Right ventricle myocardium superior (tissue), 1 donor: ENCODE results near the gene KIF26B. TPM values are rescaled to one million over a fixed set of nuclear protein-coding genes. Genes with fewer than 3 reads are reported as not detected.
"Not testable (repeated sequence)": the region's sequence is repeated elsewhere in the genome, so short reads cannot be mapped to it uniquely, and the experiment has no call there.

Source experiments
- ATAC-seq: fragments of 200-7000 bp; cut with Tn5 transposase; one replicate; pipeline ENCODE4 v1.9.1; 2020; ENCODE audit warnings: mild to moderate bottlenecking; ENCODE audit not compliant: poor library complexity
- DNase-seq: peaks from one replicate; pipeline ENCODE4 v3.0.0-alpha.2; 2020
- intact Hi-C: fragments of 100-400 bp; cut with DNase I; formaldehyde crosslinking; loops from one replicate; pipeline ENCODE4 v1.11.2; 2022
- total RNA-seq: library from RNA; stranded (reverse); fragmentation: NEBNext Ultra II Directional; extraction: Animal tissue kit (Norgen Biotek cat#: 25700); gene quantifications from one replicate; pipeline ENCODE4 v1.2.1, GENCODE V29; 2021
- donor health status: DM: no; HTN: yes; CAD: no; lungs with severe emphysema.

Gene KIF26B
- total RNA-seq, 1 donor from 2014 or later = 2.4 TPM

DNA sequence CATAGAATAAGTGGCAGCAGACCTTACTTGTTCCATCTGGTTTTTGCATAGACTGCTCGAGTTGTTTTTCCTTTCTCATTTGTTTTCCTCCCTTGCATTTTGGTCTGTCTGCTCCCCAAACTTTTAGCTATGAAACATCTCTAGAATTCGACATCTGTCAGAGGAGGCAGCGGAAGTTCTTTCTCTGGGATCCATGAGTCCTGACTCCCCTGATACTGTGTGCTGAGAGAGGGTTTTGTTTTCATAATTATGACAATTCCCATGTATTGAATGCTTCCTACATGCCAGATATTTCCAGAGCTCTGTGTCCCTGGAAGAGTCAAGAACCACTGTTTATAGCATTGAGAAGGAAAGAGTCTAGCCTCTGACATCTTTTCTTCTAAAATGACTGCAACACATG lies 172.6 kb downstream of the KIF26B start:
- DNase-seq (no peak), ATAC-seq (no peak)
- intact Hi-C loops = no loop called here

DNA sequence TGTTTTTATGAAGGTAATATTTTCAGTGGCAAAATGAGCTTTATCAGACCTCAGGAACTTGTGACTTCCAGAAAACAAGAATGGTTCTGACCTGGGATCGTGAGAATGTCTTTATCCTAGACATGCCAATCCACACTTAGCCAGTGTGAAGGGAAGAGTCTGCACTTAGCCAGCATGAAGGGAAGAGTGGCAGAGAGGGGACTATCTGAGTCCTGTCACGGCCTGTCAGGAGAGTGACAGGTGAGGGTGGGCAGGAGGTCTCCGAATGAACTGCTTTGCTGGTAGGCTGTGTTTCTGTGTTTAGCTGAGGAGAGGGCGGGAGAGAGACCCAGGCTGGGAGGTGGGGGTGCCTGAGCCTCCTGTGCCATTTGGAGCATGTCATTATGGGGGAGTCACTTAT lies 173.1 kb downstream of the KIF26B start:
- ATAC-seq = peak; percentile 46
- intact Hi-C loops = no loop called here
- DNase-seq = no peak

DNA sequence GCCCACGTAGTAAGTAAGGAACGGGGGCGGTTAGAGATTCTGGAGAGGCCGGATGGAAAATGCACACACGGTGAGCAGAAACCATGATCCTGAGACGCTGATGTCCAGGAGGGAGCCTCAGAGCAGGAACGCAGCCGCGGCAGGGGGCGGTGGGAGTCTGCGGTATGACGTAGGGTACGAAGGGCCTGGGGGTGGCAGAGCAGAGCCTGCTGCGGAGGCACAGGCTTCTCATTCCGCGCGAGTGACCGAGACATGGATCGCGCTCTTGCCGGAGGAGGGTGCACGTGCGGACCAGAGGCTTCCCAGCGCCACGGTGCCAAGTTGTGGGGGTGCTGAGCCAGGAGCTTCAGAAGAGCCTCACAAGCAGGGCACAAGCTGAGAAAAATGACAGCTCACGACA lies 176.2 kb downstream of the KIF26B start:
- ATAC-seq = no peak
- intact Hi-C loops = no loop called here
- DNase-seq = no peak

DNA sequence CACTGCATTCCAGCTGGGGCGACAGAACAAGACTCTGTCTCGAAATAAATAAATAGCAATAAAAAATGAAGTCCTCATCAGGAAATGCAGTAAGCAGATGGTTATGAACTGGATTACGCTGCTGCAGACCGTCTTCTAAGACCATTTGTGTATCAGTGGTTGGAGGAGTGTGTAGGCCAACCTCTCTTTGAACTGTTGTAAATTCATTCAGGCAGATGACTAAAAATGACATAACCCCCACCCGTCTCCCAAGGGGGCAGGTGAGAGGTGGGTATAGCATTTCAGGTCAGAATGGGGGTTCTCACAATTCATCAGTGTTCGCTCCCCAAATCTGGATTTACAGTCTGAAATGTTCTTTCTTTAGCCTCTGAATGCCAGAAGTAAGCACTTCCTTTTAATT lies 177.3 kb downstream of the KIF26B start:
- ATAC-seq (no peak), DNase-seq (no peak)
- intact Hi-C loops = no loop called here

DNA sequence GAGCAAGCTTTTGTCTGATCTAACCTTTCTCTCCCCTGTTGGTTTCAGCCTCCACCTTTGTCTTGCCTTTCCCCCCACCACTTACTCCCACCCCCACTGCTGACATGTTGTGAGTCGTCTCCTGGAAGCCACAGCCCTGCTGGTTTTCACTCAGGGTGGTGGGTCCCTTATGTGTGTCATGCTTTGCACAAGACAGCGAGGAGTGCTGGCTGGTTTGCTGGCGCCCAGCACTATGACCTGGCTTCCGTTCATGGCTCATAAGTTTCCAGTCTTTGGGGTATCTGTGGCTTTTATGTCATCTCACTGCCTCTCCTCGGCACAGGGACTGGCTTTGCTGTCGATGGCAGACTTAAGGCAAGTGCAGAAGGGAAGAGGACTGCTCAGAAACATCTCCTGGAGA lies 177.7 kb downstream of the KIF26B start:
- no peak for ATAC-seq
- intact Hi-C loops = no loop called here
- no peak for DNase-seq

DNA sequence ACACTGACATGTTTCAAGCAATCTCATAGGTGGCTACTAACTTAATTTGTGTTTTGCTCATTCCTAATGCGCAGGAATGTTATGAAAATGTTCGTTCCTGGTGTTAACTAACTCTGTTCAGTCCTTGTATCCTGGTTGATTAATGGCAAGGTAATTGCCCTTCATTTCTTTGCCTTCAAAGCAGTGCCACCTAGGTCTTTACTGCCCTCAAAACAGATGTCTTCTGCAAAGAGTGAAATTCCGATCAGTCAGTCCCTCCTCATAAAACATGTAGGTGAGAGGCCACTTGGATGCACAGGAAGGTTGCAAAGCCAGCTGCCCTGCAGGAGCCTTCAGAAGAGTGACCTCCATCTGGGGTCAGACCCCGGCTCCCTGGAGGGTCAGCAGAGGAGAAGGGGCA lies 179.4 kb downstream of the KIF26B start:
- ATAC-seq (no peak), DNase-seq (no peak)
- intact Hi-C loops = no loop called here

DNA sequence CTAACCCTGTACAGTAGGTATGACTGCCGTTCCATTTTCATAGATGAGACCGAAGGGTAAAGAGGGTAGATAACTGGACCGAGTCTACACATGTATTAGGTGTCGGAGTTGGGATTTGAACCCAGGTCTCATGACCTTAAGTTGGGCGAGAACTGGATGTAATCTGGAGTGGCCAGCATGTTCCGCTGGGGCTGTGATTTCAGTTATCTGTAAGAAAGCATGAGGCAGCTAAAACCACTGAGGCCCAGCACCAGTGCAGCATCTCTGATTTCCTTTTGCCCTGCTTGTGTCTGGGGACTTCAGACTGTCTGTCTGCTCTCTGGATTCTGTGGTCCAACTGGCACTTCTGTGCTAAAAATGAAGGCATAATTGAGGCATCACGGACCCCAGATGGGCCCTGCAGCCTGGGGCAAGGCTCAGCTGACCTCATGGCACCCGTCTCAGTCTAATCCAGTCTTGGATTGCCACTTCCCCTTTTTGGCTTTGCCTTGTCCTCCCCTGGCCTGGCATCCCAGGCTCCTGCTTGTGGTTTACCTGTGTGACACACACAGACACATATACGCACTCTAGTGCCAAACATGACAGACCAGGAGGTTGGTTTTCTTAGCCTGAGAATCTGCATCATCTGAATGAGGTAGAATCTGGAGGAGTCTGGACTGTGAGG lies 180.2 kb downstream of the KIF26B start:
- intact Hi-C loops = no loop called here

DNA sequence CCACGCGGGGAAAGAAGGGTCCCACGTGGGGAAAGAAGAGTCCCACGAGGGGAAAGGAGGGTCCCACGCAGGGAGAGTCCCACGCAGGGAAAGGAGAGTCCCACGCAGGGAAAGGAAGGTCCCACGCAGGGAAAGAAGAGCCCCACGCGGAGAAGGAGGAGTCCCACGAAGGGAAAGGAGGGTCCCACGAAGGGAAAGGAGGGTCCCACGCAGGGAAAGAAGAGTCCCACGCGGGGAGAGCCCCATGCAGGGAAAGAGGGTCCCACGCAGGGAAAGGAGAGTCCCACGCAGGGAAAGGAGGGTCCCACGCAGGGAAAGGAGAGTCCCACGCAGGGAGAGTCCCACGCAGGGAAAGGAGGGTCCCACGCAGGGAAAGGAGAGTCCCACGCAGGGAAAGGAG lies 180.9 kb downstream of the KIF26B start:
- DNase-seq, ATAC-seq, intact Hi-C loops: not testable (repeated sequence)

More for the DNA sequence above, 180.2 kb downstream of the KIF26B start:
- DNase-seq (no peak), ATAC-seq (no peak)

DNA sequence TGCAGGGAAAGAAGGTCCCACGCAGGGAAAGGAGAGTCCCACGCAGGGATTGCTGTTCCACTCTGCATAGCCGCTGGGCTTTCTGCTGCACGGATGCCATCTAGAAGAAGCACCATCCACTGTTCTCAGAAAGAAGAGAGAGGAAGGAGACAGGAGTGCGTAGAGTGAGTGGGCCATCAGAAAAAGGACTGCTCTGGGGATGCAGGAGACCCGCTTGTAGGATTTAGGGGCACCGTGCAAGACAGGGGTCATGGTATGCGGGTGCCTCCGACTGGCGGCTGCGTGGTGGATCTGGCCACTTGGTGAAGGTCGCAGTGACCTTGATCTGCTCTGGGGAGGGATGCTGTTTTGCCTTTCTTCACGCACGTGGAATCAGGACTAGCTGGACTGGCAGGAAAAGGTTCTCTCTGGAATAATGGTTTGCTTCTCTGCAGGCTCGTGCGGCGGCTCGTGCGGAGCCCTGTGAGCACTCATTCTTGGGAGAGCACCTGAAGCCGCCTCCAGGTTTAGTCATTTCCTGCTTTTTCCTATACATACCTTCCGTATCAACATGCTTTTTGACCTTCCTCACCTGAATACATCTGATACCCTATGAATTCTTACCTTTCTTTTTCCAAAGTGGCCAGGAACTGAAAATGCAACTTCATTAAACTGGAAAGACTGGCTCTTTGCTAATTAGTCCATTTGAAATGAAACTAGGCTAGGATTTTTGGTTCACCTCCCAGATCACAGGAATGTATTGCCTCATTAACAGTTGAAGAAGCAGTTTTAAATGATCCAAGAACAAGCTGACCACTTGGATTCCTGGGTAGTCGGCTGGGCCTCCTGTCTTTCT lies 181.6 kb downstream of the KIF26B start:
- DNase-seq (no peak), ATAC-seq (no peak)
- intact Hi-C loops = no loop called here

DNA sequence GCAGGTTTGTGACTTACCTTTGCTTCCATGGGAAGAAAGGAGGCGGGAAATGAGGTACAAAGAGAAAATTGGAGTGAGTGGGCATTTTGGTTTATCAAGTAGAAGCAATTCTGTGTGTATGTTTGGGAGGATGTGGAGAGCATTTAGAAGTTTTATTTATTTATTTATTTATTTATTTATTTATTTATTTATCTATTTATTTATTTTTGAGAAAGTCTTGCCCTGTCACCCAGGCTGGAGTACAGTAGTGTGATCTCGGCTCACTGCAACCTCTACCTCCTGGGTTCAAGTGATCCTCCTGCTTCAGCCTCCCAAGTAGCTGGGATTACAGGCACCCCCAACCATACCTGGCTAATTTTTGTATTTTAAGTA lies 182.2 kb downstream of the KIF26B start:
- ATAC-seq, intact Hi-C loops, DNase-seq: not testable (repeated sequence)

DNA sequence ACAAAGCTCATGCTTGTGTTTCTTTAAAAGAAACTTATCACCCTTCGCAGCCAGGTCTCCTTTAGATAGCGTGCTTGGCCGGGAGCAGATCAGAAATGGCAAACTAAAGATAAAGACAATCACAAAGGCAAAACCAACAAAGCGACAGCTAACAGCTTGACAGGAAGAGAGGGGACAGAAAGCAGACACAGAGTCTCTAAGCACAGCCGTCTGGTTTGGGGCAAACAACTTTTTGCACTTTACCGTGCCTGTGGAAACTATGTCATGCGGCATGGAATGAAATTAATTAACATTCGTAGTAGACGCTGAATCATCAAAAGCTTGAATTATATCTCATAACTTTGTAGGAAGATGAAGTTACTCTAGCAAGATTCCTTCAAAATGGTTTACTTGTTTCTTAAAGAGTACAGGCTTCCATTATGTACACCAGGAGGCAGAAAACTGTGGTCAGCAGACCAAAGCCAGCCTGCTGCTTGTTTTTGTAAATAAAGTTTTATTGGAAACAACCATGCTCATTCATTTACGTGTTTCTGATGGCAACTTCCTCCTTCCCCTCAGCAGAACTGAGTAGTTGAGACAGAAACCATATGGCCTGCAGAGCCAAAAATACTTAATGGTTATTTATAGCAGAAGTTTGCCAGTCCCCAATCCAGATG lies 183.2 kb downstream of the KIF26B start:
- intact Hi-C loops = no loop called here
- no peak for DNase-seq
- ATAC-seq = peak; percentile 87

DNA sequence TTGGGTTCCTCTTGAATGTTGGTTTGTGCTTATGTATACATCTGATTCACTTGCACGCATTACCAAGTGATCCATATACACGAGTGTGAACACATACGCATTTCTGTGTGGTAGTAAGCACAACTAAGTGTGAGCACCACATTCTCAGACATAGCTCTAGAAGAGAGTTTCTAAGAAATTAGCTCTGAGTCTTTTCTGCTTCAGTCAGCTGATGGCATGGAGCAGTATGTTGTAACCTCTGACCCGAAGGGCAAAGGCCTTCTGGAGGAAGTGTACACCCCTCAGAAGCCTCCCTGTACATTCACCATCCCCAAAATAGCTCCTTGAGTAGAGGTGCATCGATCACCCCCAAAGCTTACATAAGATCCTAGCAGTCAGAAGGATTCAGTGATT lies 183.7 kb downstream of the KIF26B start:
- intact Hi-C loops = no loop called here
- DNase-seq (no peak), ATAC-seq (no peak)

DNA sequence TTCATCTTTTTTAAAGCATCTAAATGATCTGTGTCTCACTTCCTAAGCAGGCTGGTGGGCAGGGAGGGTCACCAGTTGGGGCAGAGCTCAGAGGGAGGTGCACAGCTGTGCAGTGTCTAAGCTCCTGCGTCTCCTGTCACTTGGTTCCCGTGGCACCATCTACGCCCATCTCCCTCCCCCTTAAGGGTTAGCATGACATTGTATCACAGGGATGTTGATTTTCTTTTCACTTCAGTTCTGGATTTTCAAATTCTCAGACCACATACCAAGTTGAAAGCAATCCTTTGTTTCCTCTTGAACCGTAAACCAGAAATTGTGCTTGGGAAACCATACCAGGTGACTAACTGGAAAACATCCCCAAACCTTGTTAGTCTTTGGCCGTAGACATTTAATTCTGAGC lies 187.0 kb downstream of the KIF26B start:
- no peak for ATAC-seq
- intact Hi-C loops = no loop called here
- DNase-seq = no peak

DNA sequence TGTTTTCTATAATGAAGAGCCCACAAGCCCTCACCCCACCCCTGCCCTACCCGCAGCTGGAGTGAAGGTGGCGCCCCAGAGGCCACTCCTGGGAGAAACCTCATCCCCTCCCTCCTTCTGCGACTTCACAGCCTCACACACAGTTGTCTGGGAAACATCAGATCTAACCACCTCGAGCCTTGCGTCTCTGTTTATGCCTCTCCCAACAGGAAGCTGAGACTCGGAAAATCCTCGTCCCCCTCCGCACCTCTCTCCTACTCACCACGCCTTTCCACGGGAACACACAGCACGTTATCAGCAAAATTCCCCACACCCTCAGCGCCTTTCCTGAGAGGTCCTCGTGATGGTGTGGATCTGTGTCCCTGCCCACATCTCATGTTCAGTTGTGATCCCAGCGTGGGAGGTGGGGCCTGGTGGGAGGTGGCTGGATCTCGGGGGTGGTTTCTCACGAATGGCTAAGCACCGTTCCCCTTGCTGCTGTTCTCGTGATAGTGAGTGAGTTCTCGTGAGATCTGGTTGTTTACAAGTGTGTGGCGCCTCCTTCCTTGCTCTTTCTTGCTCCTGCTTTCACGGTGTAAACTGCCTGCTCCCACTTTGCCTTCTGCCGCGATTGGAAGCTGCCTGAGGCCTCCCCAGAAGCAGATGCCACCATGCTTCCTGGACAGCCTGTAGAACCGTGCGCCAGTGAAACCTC lies 190.6 kb downstream of the KIF26B start:
- DNase-seq (no peak), ATAC-seq (no peak)
- intact Hi-C loops = no loop called here

DNA sequence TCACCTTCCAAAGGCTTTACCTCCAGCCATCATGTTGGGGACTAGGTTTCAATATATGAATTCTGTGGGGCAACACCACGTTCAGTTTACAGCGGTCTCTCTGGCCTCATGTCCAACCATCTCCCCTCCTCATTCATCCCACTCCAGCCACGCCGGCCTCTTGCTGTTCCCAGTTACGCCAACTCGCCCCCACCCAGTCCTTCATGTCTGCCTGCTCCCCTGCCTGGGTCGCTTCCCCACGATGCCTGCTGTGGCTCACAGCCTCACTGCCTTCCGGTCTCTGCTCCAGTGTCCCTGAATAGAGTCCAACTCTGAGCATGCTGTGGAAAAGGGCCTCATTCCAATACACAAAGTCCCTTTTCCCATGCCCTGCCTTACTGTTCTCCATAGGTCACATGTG lies 193.8 kb downstream of the KIF26B start:
- ATAC-seq = no peak
- DNase-seq = no peak
- intact Hi-C loops = no loop called here

DNA sequence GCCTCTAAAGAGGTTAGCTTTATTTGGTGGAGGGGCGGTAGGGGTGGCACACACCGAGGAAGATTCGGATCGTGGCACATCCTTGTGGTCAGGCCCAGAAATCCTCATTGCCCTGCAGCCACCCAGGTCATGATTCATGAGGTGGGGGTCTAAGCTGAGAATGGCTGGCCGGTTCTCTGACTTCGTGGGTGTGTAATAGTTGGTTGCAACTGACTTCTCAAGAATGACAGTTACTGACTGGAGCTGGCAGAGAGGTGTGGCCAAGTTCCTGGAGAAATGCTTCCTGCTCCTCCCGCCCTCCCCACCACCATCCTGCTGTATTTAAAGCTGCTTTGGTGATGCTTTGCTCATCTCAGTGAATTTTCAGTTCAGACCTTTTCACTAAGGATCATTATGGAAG lies 198.6 kb downstream of the KIF26B start:
- ATAC-seq (no peak), DNase-seq (no peak)
- intact Hi-C loops = no loop called here

DNA sequence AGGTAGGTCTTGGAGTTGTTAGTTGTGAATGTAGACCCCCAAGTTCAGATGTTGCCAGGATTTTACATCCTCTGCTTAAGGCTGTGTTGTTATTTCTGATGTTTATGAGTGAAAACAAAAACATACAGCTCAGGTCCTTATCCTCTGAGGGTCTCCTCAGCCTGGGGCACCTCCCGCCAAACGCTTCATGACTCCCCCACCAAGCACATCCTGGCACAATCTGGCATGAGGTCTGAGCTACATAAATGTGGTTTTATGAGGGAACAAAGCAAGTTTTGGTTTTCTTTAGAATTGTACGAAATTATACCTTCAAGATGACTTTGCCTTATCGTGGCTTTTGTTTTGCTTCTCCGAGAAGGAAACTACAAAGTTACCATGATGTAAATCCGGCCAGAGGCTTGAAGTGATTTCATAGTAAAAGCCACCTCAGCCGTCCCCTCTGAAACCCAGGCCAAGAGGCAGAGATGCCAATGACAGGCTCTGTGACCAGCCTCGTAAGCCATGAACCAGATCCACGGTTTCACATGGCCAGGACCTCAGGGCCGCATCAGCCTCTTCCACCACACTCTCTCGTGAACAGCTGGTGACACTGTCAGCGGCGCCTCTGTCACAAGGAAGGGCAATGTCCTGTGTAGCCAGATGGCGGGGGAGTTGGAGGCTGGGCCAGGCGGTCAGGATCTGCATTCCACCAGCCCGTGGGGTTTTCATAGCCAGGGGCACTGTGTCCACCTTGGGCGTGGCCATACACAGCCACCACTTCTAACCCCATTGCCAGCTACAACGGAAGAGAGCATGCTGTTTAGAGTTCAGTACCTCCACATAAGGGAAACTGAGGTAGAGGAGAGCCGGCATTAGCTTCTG lies 199.4 kb downstream of the KIF26B start:
- intact Hi-C loops = no loop called here

DNA sequence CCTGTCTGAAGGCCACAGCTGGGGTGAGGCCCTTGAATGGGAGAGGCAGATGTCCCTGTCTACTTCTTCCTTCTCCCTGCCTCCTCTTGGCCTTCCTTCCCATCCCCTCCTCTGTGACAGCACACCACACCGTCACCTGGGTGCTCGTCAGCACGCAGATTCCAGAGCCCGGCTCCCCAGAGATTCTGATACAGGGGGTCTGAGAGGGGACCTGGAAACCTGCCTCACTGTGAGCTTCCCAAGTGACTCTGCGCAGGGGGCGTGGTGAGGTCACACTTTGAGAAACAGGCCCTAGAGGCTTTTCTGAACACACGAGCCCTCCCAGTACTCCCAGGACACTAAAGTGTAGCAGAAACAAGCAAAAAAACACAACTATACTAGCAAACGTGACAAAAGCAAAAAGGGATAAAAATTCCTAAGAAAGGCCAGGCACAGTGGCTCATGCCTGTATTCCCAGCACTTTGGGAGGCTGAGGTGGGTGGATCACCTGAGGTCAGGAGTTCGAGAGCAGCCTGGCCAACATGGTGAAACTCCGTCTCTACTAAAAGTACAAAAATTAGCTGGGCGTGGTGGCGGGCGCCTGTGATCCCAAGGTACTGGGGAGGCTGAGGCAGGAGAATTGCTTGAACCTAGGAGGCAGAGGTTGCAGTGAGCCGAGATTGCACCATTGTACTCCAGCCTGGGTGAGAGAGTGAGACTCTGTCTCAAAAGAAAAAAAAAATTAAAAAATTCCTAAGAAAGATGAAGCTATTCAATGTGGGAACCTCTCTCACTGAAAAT lies 201.3 kb downstream of the KIF26B start:
- DNase-seq, intact Hi-C loops, ATAC-seq: not testable (repeated sequence)

More for the DNA sequence above, 199.4 kb downstream of the KIF26B start:
- no peak for DNase-seq
- ATAC-seq = no peak
